HG02943 (cell line): ENCODE measurements around the gene TRIOBP.

Experiments used
- ATAC-seq: cut with Tn5 transposase; IDR thresholded peaks from one replicate; pipeline ENCODE4 v1.9.1; 2021; ENCODE audit warnings: mild to moderate bottlenecking, low read depth, moderate library complexity; ENCODE audit not compliant: unreplicated experiment

Gene TRIOBP

DNA sequence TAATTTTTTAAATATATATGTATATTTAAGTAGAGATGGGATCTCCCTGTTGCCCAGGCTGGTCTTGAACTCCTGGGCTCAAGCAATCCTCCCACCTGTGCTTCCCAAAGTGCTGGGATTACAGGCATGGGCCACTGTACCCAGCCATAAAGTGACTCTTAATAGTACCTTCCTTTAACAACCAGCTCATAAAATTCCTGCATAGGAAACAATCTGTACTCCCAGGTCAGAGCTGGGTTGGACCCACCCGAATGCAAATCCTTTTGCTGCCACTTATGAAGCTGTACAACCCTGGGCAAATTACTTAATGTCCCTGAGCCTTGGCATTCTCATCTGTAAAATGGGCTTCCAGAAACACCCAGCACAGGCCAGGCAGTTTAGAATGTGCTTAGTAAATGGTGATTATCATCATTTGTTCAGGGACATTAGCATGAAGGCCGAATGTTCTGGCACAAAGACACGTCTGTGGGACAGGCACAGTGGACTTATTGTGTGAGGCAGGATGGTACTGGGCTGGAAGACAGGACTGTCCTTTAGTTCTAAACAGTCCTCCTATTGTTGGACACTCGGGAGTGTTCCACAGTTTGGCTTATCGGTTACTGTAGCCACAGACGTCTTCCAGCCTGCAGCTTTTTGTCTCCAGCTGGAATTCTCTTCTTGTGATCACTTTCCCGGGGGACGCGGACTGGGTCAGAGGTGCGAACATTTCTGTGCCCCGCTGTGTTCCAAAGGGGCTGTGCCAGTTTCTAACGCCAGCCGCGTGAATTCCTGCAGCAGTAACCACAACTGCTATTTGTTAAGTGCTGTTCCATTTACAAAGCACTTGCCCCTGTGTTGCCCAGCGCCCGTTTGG, 32.4 kb upstream of the TRIOBP start:
- ATAC-seq = no peak

DNA sequence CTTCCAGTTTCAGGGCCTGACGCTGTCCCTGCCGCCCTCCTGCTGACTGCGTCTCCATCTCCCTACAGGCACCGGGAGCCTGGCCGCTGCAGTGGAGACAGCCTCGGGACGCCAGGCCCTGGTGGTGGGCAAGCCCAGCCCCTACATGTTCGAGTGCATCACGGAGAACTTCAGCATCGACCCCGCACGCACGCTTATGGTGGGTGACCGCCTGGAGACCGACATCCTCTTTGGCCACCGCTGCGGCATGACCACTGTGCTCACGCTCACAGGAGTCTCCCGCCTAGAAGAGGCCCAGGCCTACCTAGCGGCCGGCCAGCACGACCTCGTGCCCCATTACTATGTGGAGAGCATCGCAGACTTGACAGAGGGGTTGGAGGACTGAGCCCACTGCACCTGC, 31.4 kb upstream of the TRIOBP start:
- ATAC-seq = no peak

DNA sequence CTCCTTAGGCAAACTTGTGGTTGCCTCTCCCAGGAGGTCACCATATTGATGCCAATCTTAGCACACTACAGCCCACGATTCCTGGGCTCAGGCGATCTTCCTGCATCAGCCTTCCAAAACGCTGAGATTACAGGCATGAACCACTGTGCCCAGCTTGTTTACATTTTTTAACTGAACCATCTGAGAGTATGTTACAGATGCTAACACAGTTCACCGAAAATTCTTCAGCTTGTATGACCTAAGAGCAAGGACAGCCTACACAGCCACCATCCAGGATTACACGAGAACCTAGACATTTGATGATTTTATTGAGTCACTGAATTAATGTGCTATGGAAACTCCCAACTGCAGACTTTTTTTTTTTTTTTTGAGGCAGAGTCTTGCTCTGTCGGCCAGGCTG, 27.3 kb upstream of the TRIOBP start:
- no peak for ATAC-seq

DNA sequence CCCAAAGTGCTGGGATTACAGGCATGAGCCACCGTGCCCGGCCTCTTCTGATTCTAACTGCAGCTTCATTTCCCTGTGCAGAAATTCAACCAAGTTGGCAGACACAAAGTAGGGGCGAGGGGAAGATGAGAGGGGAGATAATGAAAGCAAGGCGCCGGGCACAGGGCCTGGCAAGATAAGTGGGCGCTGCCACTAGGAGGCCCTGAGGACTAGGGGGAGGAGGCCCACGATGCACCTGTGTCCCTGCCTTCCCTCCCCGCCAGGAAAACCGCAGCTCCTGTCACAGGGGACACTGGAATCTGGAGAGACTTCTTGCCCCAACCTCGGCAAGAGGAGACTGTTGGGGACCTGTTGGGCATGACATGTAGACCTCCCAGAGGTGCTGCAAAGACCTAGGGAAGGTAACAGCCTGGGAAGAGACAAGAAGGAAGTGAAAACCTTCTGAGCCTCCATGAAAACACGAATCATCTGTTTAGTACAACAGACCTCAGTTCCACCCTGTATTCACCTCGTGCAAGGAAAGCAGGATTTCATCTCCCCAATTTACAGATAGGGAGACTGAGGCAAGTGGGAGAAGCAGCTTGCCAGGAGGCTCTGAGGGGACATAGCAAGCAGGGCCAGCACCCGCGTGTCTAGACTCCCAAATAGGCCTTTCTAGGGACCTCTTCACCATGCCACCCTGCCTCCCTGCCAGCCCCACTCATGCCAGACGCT, 24.5 kb upstream of the TRIOBP start:
- no peak for ATAC-seq

DNA sequence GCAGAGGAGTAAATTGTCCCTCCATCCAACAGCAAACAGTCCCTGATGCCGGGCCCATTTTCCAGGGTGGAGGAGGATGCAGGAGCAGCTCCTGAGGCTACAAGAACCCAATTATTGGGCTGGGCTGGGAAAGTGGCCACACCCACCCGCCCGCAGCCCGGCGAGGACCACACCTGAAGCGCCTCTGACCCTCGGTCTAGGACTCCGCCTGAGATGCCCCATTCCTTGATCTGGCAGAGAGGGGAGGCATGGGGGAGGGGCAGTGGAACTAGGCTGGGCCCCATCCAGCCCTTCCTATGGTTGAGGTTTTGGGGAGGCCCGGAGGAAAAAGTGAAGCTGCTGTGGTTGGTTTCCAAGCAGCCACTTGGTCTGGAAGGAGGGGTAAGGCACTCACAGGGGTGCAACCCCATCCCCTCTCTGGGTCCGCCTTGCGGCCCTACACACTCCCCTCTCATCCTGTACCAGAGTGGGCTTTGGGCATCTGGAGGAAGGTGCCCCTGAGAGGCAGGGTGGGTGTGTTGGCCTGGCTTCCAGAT, 23.9 kb upstream of the TRIOBP start:
- ATAC-seq = no peak

DNA sequence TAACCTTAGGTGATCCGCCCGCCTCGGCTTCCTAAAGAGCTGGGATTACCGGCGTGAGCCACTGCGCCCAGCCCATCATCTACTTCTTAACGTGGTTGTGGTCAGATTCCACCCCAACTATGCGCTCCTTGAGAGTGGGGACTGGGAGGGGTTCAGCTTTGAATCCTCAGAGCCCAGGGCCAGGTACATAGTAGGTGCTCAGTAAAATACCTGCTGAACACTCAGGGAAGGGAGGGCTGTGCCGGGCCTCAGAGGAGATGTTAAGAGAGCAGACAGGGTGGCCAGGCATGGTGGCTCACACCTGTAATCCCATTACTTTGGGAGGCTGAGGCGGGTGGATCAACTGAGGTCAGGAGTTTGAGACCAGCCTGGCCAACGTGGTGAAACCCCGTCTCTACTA, 22.6 kb upstream of the TRIOBP start:
- no peak for ATAC-seq

DNA sequence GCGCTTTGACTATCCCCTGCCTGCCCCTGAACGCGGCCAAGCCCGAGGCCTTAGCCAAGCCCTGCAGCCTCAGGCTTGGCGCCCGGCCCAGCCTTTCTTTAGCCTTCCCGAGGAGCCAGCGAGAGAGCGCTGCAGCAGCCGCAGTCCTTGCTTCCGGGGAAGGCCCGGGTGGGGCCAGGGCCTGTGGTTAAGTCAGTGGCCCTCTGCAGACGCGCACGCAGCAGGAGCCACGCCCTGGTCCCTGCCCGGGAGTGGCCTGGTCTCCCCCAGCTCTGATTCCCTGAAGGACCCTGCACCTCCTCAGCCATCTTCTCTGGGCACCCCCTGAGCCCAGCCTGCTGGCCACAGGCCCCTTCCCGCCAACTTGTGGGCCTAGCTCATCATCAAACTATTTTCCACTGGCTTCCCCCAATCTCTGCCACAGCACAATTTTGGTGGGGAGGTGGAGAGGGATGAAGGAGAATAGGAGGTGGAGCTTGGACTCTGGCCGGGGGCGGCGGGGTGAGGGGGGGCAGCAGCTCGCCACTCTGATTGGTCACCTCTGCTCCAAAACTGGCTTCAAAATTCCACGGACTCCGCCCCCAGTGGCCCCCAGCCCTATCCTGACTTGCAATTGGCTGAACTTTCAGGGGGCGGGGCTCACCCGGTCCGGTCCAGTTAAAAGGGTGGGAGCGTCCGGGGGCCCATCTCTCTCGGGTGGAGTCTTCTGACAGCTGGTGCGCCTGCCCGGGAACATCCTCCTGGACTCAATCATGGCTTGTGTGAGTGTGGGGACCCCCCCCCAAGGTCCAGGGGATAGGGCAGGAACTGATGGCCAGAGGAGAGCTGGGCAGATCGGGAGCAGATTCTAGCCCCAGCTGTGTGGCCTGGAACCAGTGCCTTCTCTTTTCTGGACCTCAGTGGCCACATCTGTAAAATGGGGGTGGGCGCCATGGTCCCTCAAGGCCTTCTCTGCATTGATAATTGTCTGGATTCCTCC, 21.6 kb upstream of the TRIOBP start, which contains the start of gene LGALS1:
LGALS1 (plus strand) TSS at position 686 of the 979 bp plus-strand sequence; CDS start at position 753, 67 bp downstream.
- no peak for ATAC-seq

DNA sequence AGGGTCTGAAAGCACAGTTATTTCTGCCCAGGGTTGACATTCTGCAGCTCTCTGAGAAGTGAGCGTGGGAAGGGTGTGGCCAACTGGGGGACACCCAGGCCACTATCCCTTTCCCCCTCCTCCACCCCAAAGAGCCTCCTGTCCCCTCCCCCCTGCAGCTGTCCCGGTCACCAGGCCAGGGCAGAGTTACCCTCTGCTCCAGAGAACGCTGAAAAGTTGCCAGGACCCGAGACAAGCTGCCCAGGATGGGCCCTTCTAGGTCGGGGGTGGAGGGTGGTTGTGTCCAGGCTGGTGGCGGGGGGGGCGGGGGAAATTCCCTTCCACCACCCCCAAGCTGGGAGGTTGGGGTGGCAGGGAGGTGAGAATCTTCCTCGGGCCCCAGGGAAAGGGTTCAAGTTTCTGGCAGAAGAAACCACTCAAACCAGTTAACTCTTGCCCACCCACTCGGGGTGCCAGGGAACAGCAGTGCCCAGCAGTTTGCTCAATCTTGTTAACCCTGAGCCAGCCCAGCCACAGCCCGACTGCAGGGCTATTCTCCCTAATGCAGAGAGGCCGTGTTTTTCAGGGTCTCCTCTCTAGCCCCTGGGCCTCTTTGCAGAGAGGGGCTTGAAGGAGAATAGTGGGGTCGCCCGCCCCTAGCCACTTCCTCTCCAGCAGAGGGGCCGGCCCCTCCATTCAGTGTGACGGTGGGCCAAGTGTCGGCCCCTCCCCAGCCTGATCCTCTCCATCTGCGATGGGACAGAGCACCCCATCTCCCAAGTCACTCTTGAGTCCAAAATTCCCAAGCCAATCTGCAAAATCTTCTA, 20.7 kb upstream of the TRIOBP start:
- ATAC-seq = no peak

DNA sequence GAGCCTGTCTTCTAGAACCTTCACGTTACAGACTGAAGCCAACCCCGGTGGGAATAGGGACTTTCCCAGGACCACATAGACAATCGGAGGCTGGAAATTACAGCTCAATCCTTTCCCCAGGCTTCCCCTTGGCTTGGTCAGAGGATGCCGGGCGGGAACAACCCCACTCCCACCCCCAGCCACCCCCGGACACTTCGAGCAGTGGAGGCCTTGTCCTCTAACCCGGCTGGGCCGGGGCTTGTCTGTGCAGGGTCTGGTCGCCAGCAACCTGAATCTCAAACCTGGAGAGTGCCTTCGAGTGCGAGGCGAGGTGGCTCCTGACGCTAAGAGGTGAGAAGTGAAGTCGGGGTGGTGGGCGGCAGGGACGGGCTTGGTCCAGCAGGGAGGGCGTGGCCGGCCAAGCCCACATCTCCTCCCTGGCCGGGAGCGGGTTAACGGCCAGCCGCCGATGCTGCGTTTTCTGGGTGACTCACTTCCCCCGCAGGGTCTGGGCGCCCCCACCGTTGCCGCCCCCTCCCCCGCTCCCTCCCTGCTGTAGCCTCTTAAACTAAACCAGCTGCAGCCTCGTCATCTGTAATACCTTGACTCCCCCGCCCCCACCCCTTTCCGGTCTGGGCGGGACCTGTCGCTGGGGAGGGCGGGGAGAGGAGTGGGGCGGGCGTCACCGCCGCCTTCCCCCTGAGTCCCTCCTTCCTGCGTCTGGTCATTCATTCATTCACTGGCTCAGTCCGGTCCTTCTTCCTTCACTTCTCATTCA, 19.9 kb upstream of the TRIOBP start:
- ATAC-seq = peak; percentile 46

DNA sequence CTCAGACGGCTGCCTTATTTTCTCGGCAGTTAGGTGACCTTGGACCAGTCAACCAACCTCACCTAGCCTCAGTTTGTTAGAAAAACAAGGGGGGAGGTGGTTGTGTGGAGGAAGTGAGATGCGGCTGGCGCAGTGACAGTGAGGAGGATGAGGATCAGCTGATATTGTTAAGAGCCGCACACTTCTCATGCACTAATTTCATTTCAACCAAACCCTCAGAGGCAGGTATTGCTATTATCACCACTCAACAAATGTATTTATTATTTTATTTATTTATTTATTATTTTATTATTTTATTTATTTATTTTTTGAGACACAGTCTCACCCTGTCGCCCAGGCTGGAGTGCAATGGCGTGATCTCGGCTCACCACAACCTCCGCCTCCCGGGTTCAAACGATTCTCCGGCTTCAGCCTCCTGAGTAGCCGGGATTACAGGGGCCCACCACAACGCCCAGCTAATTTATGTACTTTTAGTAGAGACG, 19.3 kb upstream of the TRIOBP start:
- no peak for ATAC-seq

DNA sequence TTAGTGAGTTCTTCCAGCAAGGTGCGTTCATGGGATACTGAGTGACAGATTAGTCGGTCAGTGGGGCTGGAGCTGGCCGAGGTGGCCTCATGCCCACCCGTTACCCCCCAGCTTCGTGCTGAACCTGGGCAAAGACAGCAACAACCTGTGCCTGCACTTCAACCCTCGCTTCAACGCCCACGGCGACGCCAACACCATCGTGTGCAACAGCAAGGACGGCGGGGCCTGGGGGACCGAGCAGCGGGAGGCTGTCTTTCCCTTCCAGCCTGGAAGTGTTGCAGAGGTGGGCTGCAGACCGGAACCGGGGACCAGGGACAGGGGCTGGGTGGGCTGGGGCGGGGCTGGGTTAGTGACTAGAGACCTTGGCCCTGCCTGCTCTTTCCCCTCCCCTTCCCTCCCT, 18.5 kb upstream of the TRIOBP start:
- ATAC-seq = no peak

DNA sequence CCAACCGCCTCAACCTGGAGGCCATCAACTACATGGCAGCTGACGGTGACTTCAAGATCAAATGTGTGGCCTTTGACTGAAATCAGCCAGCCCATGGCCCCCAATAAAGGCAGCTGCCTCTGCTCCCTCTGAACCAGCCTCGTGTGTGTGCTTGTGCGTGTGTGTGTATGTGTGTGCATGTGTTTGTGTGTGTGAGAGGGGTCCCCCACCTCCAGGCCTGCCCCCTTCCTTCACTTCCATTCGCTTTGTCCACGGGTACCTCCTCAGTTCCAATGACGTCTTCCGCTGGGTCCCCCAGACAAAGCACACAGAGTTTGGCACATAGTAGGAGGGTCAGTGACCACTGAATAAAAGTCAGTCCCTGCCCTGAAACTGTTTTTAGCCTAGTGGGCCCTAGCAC, 17.2 kb upstream of the TRIOBP start:
- ATAC-seq = no peak

DNA sequence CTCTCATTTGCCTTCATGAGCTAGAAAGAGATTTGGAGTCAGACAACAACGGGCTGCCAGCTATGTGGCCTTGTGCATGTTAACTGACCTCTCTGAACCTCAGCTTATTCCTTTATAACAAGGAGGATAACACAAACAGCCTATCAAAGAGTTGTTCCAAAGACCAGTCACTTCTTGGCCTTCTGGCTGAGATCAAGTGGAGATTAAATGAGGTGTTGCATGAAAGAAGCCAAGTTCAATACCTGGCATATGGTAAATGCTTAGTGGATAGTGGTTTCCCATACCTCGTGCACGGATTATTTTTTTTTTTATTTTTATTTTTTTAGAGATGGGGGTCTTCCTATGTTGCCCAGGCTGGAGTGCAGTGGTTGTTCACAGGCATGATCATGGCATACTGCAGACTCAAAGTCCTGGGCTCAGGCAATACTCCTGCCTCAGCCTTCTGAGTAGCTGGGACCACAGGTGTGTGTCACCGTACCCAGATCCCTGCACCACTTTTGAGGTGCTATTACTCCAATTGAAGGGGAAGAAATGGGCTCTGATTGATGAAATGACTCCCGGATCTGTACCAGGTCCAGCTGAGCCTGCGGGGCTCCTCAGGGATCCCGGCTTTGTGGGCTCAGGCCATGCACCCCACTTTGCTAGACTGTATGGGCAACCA, 16.5 kb upstream of the TRIOBP start:
- ATAC-seq = no peak

DNA sequence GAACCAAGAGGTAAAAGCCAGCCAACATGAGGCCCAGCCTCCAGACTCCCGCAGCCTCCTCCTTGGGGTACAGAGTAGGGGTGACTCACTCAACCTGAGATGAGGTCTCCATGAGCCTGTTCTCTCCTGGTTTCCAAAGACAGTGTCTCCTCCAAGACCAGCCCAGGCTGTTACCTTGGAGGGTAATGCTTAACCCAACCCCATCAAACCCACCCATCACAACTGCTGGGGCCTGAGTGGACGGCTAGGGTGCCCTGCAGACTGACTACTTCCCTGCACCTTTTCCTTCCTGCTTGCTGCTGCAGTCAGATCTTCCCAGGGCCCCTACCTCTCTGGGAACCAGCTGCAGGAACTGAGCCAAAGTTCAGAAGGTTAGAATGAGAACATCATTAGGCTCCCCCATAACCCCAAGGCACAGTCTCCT, 15.8 kb upstream of the TRIOBP start:
- no peak for ATAC-seq

DNA sequence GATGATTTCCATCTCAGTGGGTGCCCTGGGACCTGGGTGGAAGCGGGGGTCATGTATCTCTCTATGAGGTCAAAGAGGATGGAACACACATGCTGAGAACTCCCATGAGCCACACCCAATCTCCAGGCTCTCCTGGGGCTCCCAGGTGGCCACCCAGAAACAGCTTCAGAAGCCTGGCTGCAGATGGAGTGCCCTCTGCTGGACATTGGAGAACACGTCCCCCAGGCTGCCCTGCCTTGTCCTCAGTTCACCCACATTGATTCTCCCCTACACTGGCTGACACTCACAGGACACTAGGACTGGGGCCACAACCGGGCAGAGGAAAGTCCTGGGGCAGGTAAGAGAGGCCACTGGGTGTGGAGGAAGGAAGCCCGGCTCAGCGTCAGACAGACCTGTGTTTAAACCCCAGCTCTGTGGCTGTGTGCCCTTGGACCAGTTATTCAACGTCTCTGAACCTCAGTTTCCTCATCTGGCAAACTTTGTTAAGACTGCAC, 15.2 kb upstream of the TRIOBP start:
- no peak for ATAC-seq

DNA sequence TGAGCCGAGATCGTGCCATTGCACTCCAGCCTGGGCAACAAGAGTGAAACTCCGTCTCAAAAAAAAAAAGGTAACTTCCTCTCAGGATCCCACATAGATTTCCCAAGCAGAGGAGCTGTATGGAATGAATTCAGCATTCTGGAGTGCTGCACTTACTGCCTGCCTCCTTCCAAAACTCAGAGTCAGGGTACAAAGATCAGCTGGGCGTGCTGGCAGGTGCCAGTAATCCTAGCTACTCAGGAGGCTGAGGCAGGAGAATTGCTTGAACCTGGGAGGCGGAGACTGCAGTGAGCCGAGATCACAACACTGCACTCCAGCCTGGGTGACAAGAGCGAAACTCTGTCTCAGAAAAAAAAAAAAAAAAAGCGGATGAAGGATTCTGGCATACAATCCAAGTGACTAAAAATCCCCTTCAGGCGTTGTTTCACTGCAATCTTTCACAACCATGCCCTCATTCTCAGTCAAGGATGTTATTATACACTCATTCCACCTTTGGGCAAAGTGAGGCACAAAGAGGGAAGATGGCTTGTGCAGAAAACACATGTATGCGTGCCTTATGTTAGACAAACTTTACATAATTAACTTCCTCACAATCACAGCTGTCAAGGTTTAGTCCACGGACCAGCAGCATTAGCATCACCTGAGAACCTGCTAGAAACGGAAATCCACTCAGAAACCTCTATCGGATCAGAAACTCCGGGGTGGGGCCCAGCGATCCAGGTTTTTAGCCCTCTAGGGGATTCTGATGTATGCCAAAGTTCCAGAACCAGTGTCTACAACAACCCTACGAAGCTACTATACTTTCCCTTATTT, 11.8 kb upstream of the TRIOBP start:
- no peak for ATAC-seq
